Left ventricle myocardium inferior (tissue), 1 donor: ENCODE results near the gene SH2D3A. TPM values are rescaled to one million over a fixed set of nuclear protein-coding genes. Genes with fewer than 3 reads are reported as not detected.

Source experiments
- DNase-seq: peaks from one replicate; pipeline ENCODE4 v3.0.0-alpha.2; 2020
- H3K27ac ChIP-seq: fragments of 200-600 bp; replicated peaks from 2 replicates; pipeline ENCODE4 v1.8.0; 2021
- H3K27me3 ChIP-seq: fragments of 200-600 bp; 2 replicates; pipeline ENCODE4 v1.8.0; 2021; ENCODE audit warnings: low read depth
- H3K36me3 ChIP-seq: fragments of 200-600 bp; 2 replicates; pipeline ENCODE4 v1.8.0; 2021
- H3K4me1 ChIP-seq: fragments of 200-600 bp; 2 replicates; pipeline ENCODE4 v1.8.0; 2021
- H3K4me3 ChIP-seq: fragments of 200-600 bp; 2 replicates; pipeline ENCODE4 v1.8.0; 2021; ENCODE audit warnings: mild to moderate bottlenecking, moderate library complexity
- H3K9me3 ChIP-seq: fragments of 200-600 bp; replicated peaks from 2 replicates; pipeline ENCODE4 v1.8.0; 2021
- CTCF ChIP-seq: fragments of 200-600 bp; IDR thresholded peaks from 2 replicates; pipeline ENCODE4 v1.8.0; 2021; ENCODE audit warnings: antibody characterized with exemption, mild to moderate bottlenecking, borderline replicate concordance
- intact Hi-C: fragments of 100-400 bp; cut with micrococcal nuclease; formaldehyde crosslinking; loops from one replicate; pipeline ENCODE4 v1.11.0; 2022
- total RNA-seq: library from RNA; stranded (reverse); fragmentation: NEBNext Ultra II Directional; extraction: Animal tissue kit (Norgen Biotek cat#: 25700); gene quantifications from one replicate; pipeline ENCODE4 v1.2.1, GENCODE V29; 2021
- donor health status: DM: no; HTN: yes; CAD: no; lungs with severe emphysema.

Gene SH2D3A
- total RNA-seq, 1 donor from 2014 or later = 0.14 TPM

- no peak overlapping the region for H3K27ac ChIP-seq
- intact Hi-C loops = no loop called here
- TF ChIP-seq CTCF = no peak
- peaks cover 19% of the 10 kb centered on the region for H3K9me3 ChIP-seq
- no peaks in the 10 kb centered on the region for H3K36me3 ChIP-seq
- peaks cover 35% of the 10 kb centered on the region for H3K27me3 ChIP-seq
- H3K4me1 ChIP-seq = no peaks in the 10 kb centered on the region
- no peak overlapping the region for H3K4me3 ChIP-seq
- DNase-seq = no peak
Measured at GRCh38 chr19:6809262-6809661, 42.0 kb upstream of the SH2D3A start.

- intact Hi-C loops = no loop called here
- Histone ChIP-seq H3K27me3 (peaks cover 43% of the 10 kb centered on the region), H3K4me3 (no peak overlapping the region), H3K27ac (no peak overlapping the region), H3K4me1 (no peaks in the 10 kb centered on the region), H3K9me3 (peaks cover 19% of the 10 kb centered on the region), H3K36me3 (no peaks in the 10 kb centered on the region)
- no peak for DNase-seq
- no peak for TF ChIP-seq CTCF
Measured at GRCh38 chr19:6808494-6808893, 41.3 kb upstream of the SH2D3A start.

- H3K36me3 ChIP-seq = no peaks in the 10 kb centered on the region
- no peak overlapping the region for H3K4me3 ChIP-seq
- H3K9me3 ChIP-seq = peaks cover 10% of the 10 kb centered on the region
- intact Hi-C loops = no loop called here
- DNase-seq = no peak
- peaks cover 55% of the 10 kb centered on the region for H3K27me3 ChIP-seq
- H3K4me1 ChIP-seq = no peaks in the 10 kb centered on the region
- H3K27ac ChIP-seq = no peak overlapping the region
- TF ChIP-seq CTCF = no peak
Measured at GRCh38 chr19:6807291-6807690, 40.1 kb upstream of the SH2D3A start.

GRCh38 chr19:6806488-6806887 lies 39.3 kb upstream of the SH2D3A start:
- intact Hi-C loops = no loop called here
- Histone ChIP-seq H3K4me1 (peaks cover 5% of the 10 kb centered on the region), H3K27ac (no peak overlapping the region), H3K4me3 (no peak overlapping the region), H3K9me3 (peaks cover 10% of the 10 kb centered on the region), H3K27me3 (peaks cover 62% of the 10 kb centered on the region), H3K36me3 (no peaks in the 10 kb centered on the region)
- DNase-seq = no peak
- no peak for TF ChIP-seq CTCF

- H3K36me3 ChIP-seq = no peaks in the 10 kb centered on the region
- no peak for DNase-seq
- H3K9me3 ChIP-seq = peaks cover 2% of the 10 kb centered on the region
- H3K27ac ChIP-seq = peak overlapping the region; percentile 6
- intact Hi-C loops = no loop called here
- H3K4me3 ChIP-seq = no peak overlapping the region
- H3K4me1 ChIP-seq = peaks cover 9% of the 10 kb centered on the region
- peaks cover 89% of the 10 kb centered on the region for H3K27me3 ChIP-seq
- no peak for TF ChIP-seq CTCF
Measured at GRCh38 chr19:6803036-6803404, 35.8 kb upstream of the SH2D3A start.
